DOHH2 (cell line): ENCODE data around the gene MAP3K4.

ENCODE experiments used
- H3F3A ChIP-seq: fragments of 200-600 bp; sonication (generic), shearing (Covaris generic); 2 replicates; pipeline ENCODE4 v1.6.0; 2016; ENCODE audit warnings: antibody characterized with exemption, mild to moderate bottlenecking; ENCODE audit not compliant: control insufficient read depth, insufficient read depth
- H3K27ac ChIP-seq: fragments of 200-600 bp; sonication (generic); 2 replicates; pipeline ENCODE4 v1.5.1; 2014; ENCODE audit warnings: low read depth, mild to moderate bottlenecking, low read length, moderate library complexity
- H3K27me3 ChIP-seq: fragments of 200-600 bp; sonication (generic); 2 replicates; pipeline ENCODE4 v1.6.1; 2014; ENCODE audit warnings: mild to moderate bottlenecking, low read length, mixed read lengths; ENCODE audit not compliant: control insufficient read depth
- H3K36me3 ChIP-seq: fragments of 200-600 bp; sonication (generic); 2 replicates; pipeline ENCODE4 v1.6.1; 2014; ENCODE audit warnings: mild to moderate bottlenecking, low read length, moderate library complexity, mixed read lengths; ENCODE audit not compliant: control insufficient read depth
- H3K4me1 ChIP-seq: fragments of 200-600 bp; sonication (generic); 2 replicates; pipeline ENCODE4 v1.6.1; 2014; ENCODE audit warnings: mild to moderate bottlenecking, low read length, mixed read lengths; ENCODE audit not compliant: control insufficient read depth
- H3K4me2 ChIP-seq: fragments of 200-600 bp; sonication (generic); 2 replicates; pipeline ENCODE4 v1.6.0; 2014; ENCODE audit warnings: mild to moderate bottlenecking, low read length, moderate library complexity
- H3K4me3 ChIP-seq: fragments of 200-600 bp; sonication (generic); 2 replicates; pipeline ENCODE4 v1.5.1; 2014; ENCODE audit warnings: mild to moderate bottlenecking, low read length, mixed read lengths
- H3K79me2 ChIP-seq: fragments of 200-600 bp; sonication (generic); 2 replicates; pipeline ENCODE4 v1.6.1; 2014; ENCODE audit warnings: mild to moderate bottlenecking, low read length, mixed read lengths; ENCODE audit not compliant: control insufficient read depth
- H3K9me2 ChIP-seq: fragments of 200-600 bp; sonication (generic); replicated peaks from 2 replicates; pipeline ENCODE4 v1.6.1; 2014; ENCODE audit warnings: mild to moderate bottlenecking, low read length, mixed read lengths; ENCODE audit not compliant: control insufficient read depth
- H3K9me3 ChIP-seq: fragments of 200-600 bp; sonication (generic); 2 replicates; pipeline ENCODE4 v1.6.1; 2014; ENCODE audit warnings: antibody characterized with exemption, low read length, mixed read lengths; ENCODE audit not compliant: control insufficient read depth, insufficient read depth
- H4K20me1 ChIP-seq: fragments of 200-600 bp; sonication (generic); 2 replicates; pipeline ENCODE4 v1.6.0; 2014; ENCODE audit warnings: low read depth, mild to moderate bottlenecking, antibody characterized with exemption, low read length, moderate library complexity; ENCODE audit not compliant: control insufficient read depth, insufficient read depth
- CTCF ChIP-seq: fragments of 200-600 bp; sonication (generic); IDR thresholded peaks from one replicate; pipeline ENCODE4 v1.5.1; 2014; ENCODE audit warnings: antibody characterized with exemption, mild to moderate bottlenecking, low read depth, low read length; ENCODE audit not compliant: poor library complexity, severe bottlenecking
- EZH2phosphoT487 ChIP-seq: fragments of 200-600 bp; sonication (generic); IDR thresholded peaks from 2 replicates; pipeline ENCODE4 v1.6.1; 2017; ENCODE audit warnings: borderline replicate concordance, mild to moderate bottlenecking, antibody characterized with exemption, low read length, moderate library complexity, mixed read lengths

MAP3K4 gene

GRCh38 chr6:161164182-161164625 is 172.6 kb downstream of the MAP3K4 start:
- no peak overlapping the region for H3K4me2 ChIP-seq
- H3K4me1 ChIP-seq = peaks cover 14% of the 10 kb centered on the region
- peaks cover 2% of the 10 kb centered on the region; the same call in 1 of the 2 replicates for H3F3A ChIP-seq
- H3K9me3 ChIP-seq = no peaks in the 10 kb centered on the region
- H3K79me2 ChIP-seq = no peaks in the 10 kb centered on the region
- H3K27ac ChIP-seq = no peak overlapping the region
- TF ChIP-seq CTCF (no peak), EZH2phosphoT487 (no peak)
- no peaks in the 10 kb centered on the region for H3K27me3 ChIP-seq
- H4K20me1 ChIP-seq = no peaks in the 10 kb centered on the region
- no peaks in the 10 kb centered on the region for H3K36me3 ChIP-seq
- H3K9me2 ChIP-seq = no peaks in the 10 kb centered on the region
- no peak overlapping the region for H3K4me3 ChIP-seq

GRCh38 chr6:161166176-161166575 is 174.6 kb downstream of the MAP3K4 start:
- Histone ChIP-seq H3K27ac (no peak overlapping the region), H3K4me1 (peaks cover 33% of the 10 kb centered on the region), H3K9me3 (no peaks in the 10 kb centered on the region), H3K36me3 (no peaks in the 10 kb centered on the region), H3K79me2 (no peaks in the 10 kb centered on the region), H3F3A (peaks cover 20% of the 10 kb centered on the region), H3K4me2 (no peak overlapping the region), H3K9me2 (no peaks in the 10 kb centered on the region), H3K4me3 (no peak overlapping the region), H4K20me1 (no peaks in the 10 kb centered on the region), H3K27me3 (no peaks in the 10 kb centered on the region)
- no peak for TF ChIP-seq EZH2phosphoT487

GRCh38 chr6:161166677-161167076 is 175.1 kb downstream of the MAP3K4 start:
- Histone ChIP-seq H3K4me3 (no peak overlapping the region), H3K27me3 (no peaks in the 10 kb centered on the region), H3K9me2 (no peaks in the 10 kb centered on the region), H3K27ac (no peak overlapping the region), H3K4me2 (no peak overlapping the region), H3K36me3 (no peaks in the 10 kb centered on the region), H3F3A (peaks cover 20% of the 10 kb centered on the region), H3K9me3 (no peaks in the 10 kb centered on the region), H4K20me1 (no peaks in the 10 kb centered on the region), H3K4me1 (peaks cover 38% of the 10 kb centered on the region), H3K79me2 (no peaks in the 10 kb centered on the region)
- no peak for TF ChIP-seq EZH2phosphoT487
- no peak for TF ChIP-seq CTCF
